Suprapubic skin (tissue), 4 donors: ENCODE data around the gene HIVEP3.

Experiments
- CTCF ChIP-seq, 2 donors: fragments of 200-600 bp in 1 of 2; fragments of 450-650 bp in 1 of 2; sonication (generic) in 1 of 2; IDR thresholded peaks; one replicate each; pipeline ENCODE4 v1.5.1; 2016 to 2019; ENCODE audit warnings: antibody characterized with exemption in 2 of 2, mild to moderate bottlenecking in 1 of 2, moderate library complexity in 1 of 2
- POLR2A ChIP-seq, 2 donors: fragments of 450-650 bp; IDR thresholded peaks; one replicate each; pipeline ENCODE4 v1.6.1; 2017; ENCODE audit warnings: antibody characterized with exemption in 2 of 2, mild to moderate bottlenecking in 2 of 2, moderate library complexity in 2 of 2
- POLR2AphosphoS5 ChIP-seq, 3 donors: sonication (generic); formaldehyde crosslinking; IDR thresholded peaks; one replicate each; pipeline ENCODE4 v1.6.1; 2017; ENCODE audit warnings: antibody characterized with exemption in 3 of 3

GRCh38 chr1:41895552-41895951 lies 23.2 kb downstream of the HIVEP3 start:
- TF ChIP-seq POLR2A (IDR thresholded peaks at IDR 0.05) (no peak), CTCF (IDR thresholded peaks at IDR 0.05) (no peak), POLR2AphosphoS5 (IDR thresholded peaks at IDR 0.05) (no peak)
